ENCODE measurements around the gene HSPA12B.

HSPA12B gene

GRCh38 chr20:3702611-3703391, 29.7 kb upstream of the HSPA12B start:
- Histone ChIP-seq H3K9ac (ENCODE audit: low read length) (no peak overlapping the region), H3K9me2 (ENCODE audit: low read depth, low read length) (no peaks in the 10 kb centered on the region), H3K27ac (ENCODE audit: low read depth, low read length, poor library complexity, severe bottlenecking) (no peak overlapping the region), H4K20me1 (ENCODE audit: insufficient read depth, low read length) (no peaks in the 10 kb centered on the region), H3K27me3 (ENCODE audit: insufficient read depth, low read length) (no peaks in the 10 kb centered on the region; the same call in none of the 2 replicates), H2AFZ (ENCODE audit: low read length) (no peak overlapping the region), H3F3A (ENCODE audit: insufficient read depth, low read length) (no peaks in the 10 kb centered on the region), H3K9me3 (ENCODE audit: low read length) (no peaks in the 10 kb centered on the region), H3K36me3 (ENCODE audit: insufficient read depth, low read length) (no peaks in the 10 kb centered on the region), H3K79me2 (ENCODE audit: insufficient read depth, low read length) (no peaks in the 10 kb centered on the region), H3K4me1 (ENCODE audit: insufficient read depth, low read length, severe bottlenecking) (no peaks in the 10 kb centered on the region), H3K4me3 (ENCODE audit: low read depth, low read length, poor library complexity, severe bottlenecking) (no peak overlapping the region), H3K4me2 (ENCODE audit: low read length) (no peak overlapping the region)
- TF ChIP-seq, protein P1, sequence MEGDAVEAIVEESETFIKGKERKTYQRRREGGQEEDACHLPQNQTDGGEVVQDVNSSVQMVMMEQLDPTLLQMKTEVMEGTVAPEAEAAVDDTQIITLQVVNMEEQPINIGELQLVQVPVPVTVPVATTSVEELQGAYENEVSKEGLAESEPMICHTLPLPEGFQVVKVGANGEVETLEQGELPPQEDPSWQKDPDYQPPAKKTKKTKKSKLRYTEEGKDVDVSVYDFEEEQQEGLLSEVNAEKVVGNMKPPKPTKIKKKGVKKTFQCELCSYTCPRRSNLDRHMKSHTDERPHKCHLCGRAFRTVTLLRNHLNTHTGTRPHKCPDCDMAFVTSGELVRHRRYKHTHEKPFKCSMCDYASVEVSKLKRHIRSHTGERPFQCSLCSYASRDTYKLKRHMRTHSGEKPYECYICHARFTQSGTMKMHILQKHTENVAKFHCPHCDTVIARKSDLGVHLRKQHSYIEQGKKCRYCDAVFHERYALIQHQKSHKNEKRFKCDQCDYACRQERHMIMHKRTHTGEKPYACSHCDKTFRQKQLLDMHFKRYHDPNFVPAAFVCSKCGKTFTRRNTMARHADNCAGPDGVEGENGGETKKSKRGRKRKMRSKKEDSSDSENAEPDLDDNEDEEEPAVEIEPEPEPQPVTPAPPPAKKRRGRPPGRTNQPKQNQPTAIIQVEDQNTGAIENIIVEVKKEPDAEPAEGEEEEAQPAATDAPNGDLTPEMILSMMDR (IDR thresholded peaks at IDR 0.05; ENCODE audit: low read length), result no peak
- TF ChIP-seq EZH2 (IDR thresholded peaks at IDR 0.05; ENCODE audit: borderline replicate concordance, low read length), result no peak

GRCh38 chr20:3704087-3704486, 28.4 kb upstream of the HSPA12B start:
- Histone ChIP-seq H3K9me2 (ENCODE audit: low read depth, low read length) (no peaks in the 10 kb centered on the region), H3K9ac (ENCODE audit: low read length) (no peak overlapping the region), H3K4me3 (ENCODE audit: low read depth, low read length, poor library complexity, severe bottlenecking) (no peak overlapping the region), H3K4me1 (ENCODE audit: insufficient read depth, low read length, severe bottlenecking) (no peaks in the 10 kb centered on the region), H3K4me2 (ENCODE audit: low read length) (no peak overlapping the region), H3F3A (ENCODE audit: insufficient read depth, low read length) (no peaks in the 10 kb centered on the region), H3K27ac (ENCODE audit: low read depth, low read length, poor library complexity, severe bottlenecking) (no peak overlapping the region), H2AFZ (ENCODE audit: low read length) (no peak overlapping the region), H3K36me3 (ENCODE audit: insufficient read depth, low read length) (no peaks in the 10 kb centered on the region), H3K9me3 (ENCODE audit: low read length) (no peaks in the 10 kb centered on the region), H3K27me3 (ENCODE audit: insufficient read depth, low read length) (no peaks in the 10 kb centered on the region; the same call in none of the 2 replicates), H3K79me2 (ENCODE audit: insufficient read depth, low read length) (no peaks in the 10 kb centered on the region), H4K20me1 (ENCODE audit: insufficient read depth, low read length) (no peaks in the 10 kb centered on the region)
- no peak for TF ChIP-seq EZH2 (IDR thresholded peaks at IDR 0.05; ENCODE audit: borderline replicate concordance, low read length)

- H3K4me2 ChIP-seq (ENCODE audit: low read length), result no peak overlapping the region
- no peak overlapping the region for H3K27ac ChIP-seq (ENCODE audit: low read depth, low read length, poor library complexity, severe bottlenecking)
- no peak overlapping the region for H3K9ac ChIP-seq (ENCODE audit: low read length)
- H3K36me3 ChIP-seq (ENCODE audit: insufficient read depth, low read length), result no peaks in the 10 kb centered on the region
- no peaks in the 10 kb centered on the region for H3F3A ChIP-seq (ENCODE audit: insufficient read depth, low read length)
- H3K27me3 ChIP-seq (ENCODE audit: insufficient read depth, low read length), result no peaks in the 10 kb centered on the region; the same call in none of the 2 replicates
- H4K20me1 ChIP-seq (ENCODE audit: insufficient read depth, low read length), result no peaks in the 10 kb centered on the region
- no peaks in the 10 kb centered on the region for H3K4me1 ChIP-seq (ENCODE audit: insufficient read depth, low read length, severe bottlenecking)
- no peak overlapping the region for H3K4me3 ChIP-seq (ENCODE audit: low read depth, low read length, poor library complexity, severe bottlenecking)
- no peak overlapping the region for H2AFZ ChIP-seq (ENCODE audit: low read length)
- H3K9me2 ChIP-seq (ENCODE audit: low read depth, low read length), result no peaks in the 10 kb centered on the region
- TF ChIP-seq EZH2 (IDR thresholded peaks at IDR 0.05; ENCODE audit: borderline replicate concordance, low read length), result no peak
- TF ChIP-seq, protein P1 (IDR thresholded peaks at IDR 0.05; ENCODE audit: low read length), result no peak
- H3K9me3 ChIP-seq (ENCODE audit: low read length), result no peaks in the 10 kb centered on the region
- no peaks in the 10 kb centered on the region for H3K79me2 ChIP-seq (ENCODE audit: insufficient read depth, low read length)
These were observed 27.0 kb upstream of the HSPA12B start for GRCh38 chr20:3705491-3705969.
